GM12875 (cell line): ENCODE results near the gene YPEL3.

ENCODE experiments used
- H3K4me3 ChIP-seq: one replicate; pipeline ENCODE4 v1.5.1; 2011; ENCODE audit warnings: low read depth, low read length, control low read depth
- CTCF ChIP-seq: IDR thresholded peaks from 2 replicates; pipeline ENCODE4 v1.5.1; 2011; ENCODE audit warnings: low read depth, mild to moderate bottlenecking, control low read depth, inconsistent platforms, low read length, moderate library complexity, borderline replicate concordance; ENCODE audit not compliant: insufficient read depth

The YPEL3 gene

DNA sequence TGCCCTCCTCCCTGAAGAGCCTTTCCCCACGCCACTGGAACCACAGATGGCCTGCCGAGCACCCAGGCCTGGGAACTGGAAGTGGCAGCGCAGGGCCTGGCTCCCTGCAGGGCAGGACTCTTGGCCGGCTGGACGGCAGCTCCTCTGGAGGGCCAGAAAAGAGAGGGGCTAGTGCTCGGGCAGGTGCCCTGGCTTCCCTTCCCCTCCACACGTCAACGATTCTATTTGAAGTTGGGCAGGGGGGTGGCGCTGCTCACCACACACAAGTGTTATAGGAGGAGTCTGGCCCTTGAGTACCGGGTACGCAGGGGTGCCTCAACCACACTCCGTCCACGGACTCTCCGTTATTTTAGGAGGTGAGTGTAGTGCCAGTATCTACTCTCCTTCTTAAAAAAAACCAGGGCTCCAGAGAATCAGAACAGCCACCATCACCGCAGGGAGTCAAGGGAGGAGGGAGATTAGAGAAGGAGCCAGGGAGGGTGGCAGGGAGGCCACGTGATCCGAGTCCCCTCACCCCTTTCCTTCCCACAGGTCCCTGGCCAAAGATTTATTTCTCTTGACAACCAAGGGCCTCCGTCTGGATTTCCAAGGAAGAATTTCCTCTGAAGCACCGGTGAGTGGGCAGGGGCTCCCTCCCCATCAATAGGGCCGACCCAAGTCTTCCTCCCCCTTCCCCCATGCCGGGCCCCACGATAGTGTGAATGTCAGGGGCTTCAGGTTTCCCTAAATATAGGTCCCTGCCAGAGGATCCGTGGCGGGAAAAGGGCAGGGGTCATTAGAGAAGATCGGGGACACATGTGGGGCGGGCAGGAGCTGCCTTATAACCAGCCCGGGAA lies 31.9 kb downstream of the YPEL3 start:
- TF ChIP-seq CTCF, result peak; percentile 30; the same call in 1 of the 2 replicates
- H3K4me3 ChIP-seq, result peak overlapping the region; percentile 78

- peak overlapping the region; percentile 78 for H3K4me3 ChIP-seq
- no peak for TF ChIP-seq CTCF
These were observed 32.6 kb downstream of the YPEL3 start for GRCh38 chr16:30063278-30063892.

GRCh38 chr16:30060836-30061554 lies 35.0 kb downstream of the YPEL3 start:
- TF ChIP-seq CTCF, result no peak

GRCh38 chr16:30060346-30060745 lies 35.7 kb downstream of the YPEL3 start:
- TF ChIP-seq CTCF, result no peak
- no peak overlapping the region for H3K4me3 ChIP-seq

More at GRCh38 chr16:30060836-30061554, 35.0 kb downstream of the YPEL3 start:
- no peak overlapping the region for H3K4me3 ChIP-seq

DNA sequence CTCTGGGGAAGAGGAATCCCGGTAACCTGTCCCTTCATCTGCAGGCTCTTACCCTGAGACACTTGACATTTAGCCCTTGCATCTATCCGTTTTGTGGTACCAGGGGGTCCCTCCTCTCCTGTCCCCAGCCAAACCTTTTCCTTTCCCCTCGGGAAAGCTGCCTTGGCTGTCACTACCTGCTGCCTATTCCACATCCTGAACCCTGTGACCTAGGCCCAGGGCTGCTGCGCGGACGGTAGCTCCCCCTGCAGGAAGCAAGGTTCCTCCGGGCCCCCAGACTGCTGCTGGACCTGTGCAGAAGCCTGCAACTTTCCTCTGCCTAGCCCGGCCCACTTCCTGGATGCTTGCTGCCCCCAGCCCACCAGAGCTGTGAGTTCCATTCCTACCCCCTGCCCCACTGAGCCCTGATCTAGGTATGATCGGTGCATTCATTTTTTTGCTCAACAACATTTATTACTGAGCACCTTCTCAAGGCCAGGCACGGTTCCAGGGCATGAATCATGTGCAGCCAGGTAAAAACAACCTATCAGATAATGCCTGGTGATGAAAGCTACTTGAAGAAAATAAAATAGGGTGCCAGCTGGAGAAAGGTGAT lies 41.0 kb downstream of the YPEL3 start:
- no peak overlapping the region for H3K4me3 ChIP-seq
- peak; percentile 84 for TF ChIP-seq CTCF

- H3K4me3 ChIP-seq, result no peak overlapping the region
- no peak for TF ChIP-seq CTCF
These were observed 41.6 kb downstream of the YPEL3 start for GRCh38 chr16:30054451-30054850.
